Progenitor cell of endocrine pancreas (in vitro differentiated cells): ENCODE data around the gene SPTBN1. TPM values are rescaled to one million over a fixed set of nuclear protein-coding genes. Genes with fewer than 3 reads are reported as not detected.

ENCODE experiments used
- DNase-seq: peaks from one replicate; pipeline ENCODE4 v3.0.0; 2021; ENCODE audit warnings: low spot score; ENCODE audit not compliant: unreplicated experiment
- H3K27ac Mint-ChIP-seq: 2 replicates; pipeline ENCODE4 v1.8.0; 2021; ENCODE audit warnings: mild to moderate bottlenecking, moderate library complexity, mixed read lengths
- H3K27me3 Mint-ChIP-seq: 2 replicates; pipeline ENCODE4 v1.8.0; 2021; ENCODE audit warnings: mixed read lengths
- H3K36me3 Mint-ChIP-seq: 2 replicates; pipeline ENCODE4 v1.8.0; 2022; ENCODE audit warnings: mixed read lengths; ENCODE audit not compliant: insufficient read depth
- H3K4me1 Mint-ChIP-seq: 2 replicates; pipeline ENCODE4 v1.8.0; 2021; ENCODE audit warnings: low read depth, mixed read lengths
- H3K4me3 Mint-ChIP-seq: 2 replicates; pipeline ENCODE4 v1.8.0; 2021; ENCODE audit warnings: low read depth, mild to moderate bottlenecking, moderate library complexity, mixed read lengths
- H3K9me3 Mint-ChIP-seq: 2 replicates; pipeline ENCODE4 v1.8.0; 2021; ENCODE audit warnings: low read depth, mixed read lengths
- CTCF ChIP-seq: fragments of 200-600 bp; sonication (generic); IDR thresholded peaks from one replicate; pipeline ENCODE4 v1.5.0; 2021; ENCODE audit warnings: antibody characterized with exemption, mild to moderate bottlenecking; ENCODE audit not compliant: unreplicated experiment
- total RNA-seq: library from RNA; stranded (reverse); gene quantifications from 2 replicates; pipeline ENCODE4 v1.2.1, GENCODE V29; 2021

SPTBN1 gene
- total RNA-seq, 1 donor from 2014 or later = 287 TPM

GRCh38 chr2:54546518-54546917, 90.4 kb downstream of the SPTBN1 start:
- Mint-ChIP-seq H3K4me1 (peaks cover 32% of the 10 kb centered on the region), H3K9me3 (no peaks in the 10 kb centered on the region), H3K27me3 (no peaks in the 10 kb centered on the region), H3K4me3 (no peak overlapping the region), H3K36me3 (no peaks in the 10 kb centered on the region), H3K27ac (no peak overlapping the region)
- TF ChIP-seq CTCF = no peak
- DNase-seq = no peak

- Mint-ChIP-seq H3K36me3 (no peaks in the 10 kb centered on the region), H3K27ac (no peak overlapping the region), H3K9me3 (no peaks in the 10 kb centered on the region), H3K4me3 (no peak overlapping the region), H3K4me1 (peaks cover 35% of the 10 kb centered on the region), H3K27me3 (no peaks in the 10 kb centered on the region)
- DNase-seq = no peak
- no peak for TF ChIP-seq CTCF
Observed at GRCh38 chr2:54546923-54547720, 91.0 kb downstream of the SPTBN1 start.

- Mint-ChIP-seq H3K4me3 (no peak overlapping the region), H3K4me1 (peaks cover 34% of the 10 kb centered on the region), H3K9me3 (no peaks in the 10 kb centered on the region), H3K27ac (peak overlapping the region; percentile 29), H3K36me3 (no peaks in the 10 kb centered on the region), H3K27me3 (no peaks in the 10 kb centered on the region)
- no peak for DNase-seq
- TF ChIP-seq CTCF = no peak
Observed at GRCh38 chr2:54549430-54549829, 93.3 kb downstream of the SPTBN1 start.

- no peak for TF ChIP-seq CTCF
- no peak for DNase-seq
- no peaks in the 10 kb centered on the region for H3K9me3 Mint-ChIP-seq
- H3K27me3 Mint-ChIP-seq = no peaks in the 10 kb centered on the region
- peaks cover 37% of the 10 kb centered on the region for H3K4me1 Mint-ChIP-seq
- H3K27ac Mint-ChIP-seq = no peak overlapping the region
- no peaks in the 10 kb centered on the region for H3K36me3 Mint-ChIP-seq
- H3K4me3 Mint-ChIP-seq = no peak overlapping the region
Observed at GRCh38 chr2:54549917-54550518, 93.9 kb downstream of the SPTBN1 start.

GRCh38 chr2:54550547-54550946, 94.4 kb downstream of the SPTBN1 start:
- no peak overlapping the region for H3K27ac Mint-ChIP-seq
- no peak for TF ChIP-seq CTCF
- no peak for DNase-seq
- no peaks in the 10 kb centered on the region for H3K36me3 Mint-ChIP-seq
- H3K4me3 Mint-ChIP-seq = no peak overlapping the region
- H3K27me3 Mint-ChIP-seq = no peaks in the 10 kb centered on the region
- H3K4me1 Mint-ChIP-seq = peaks cover 42% of the 10 kb centered on the region
- H3K9me3 Mint-ChIP-seq = no peaks in the 10 kb centered on the region
